Stimulated activated CD4-positive, alpha-beta T cell treated with anti-CD3 and anti-CD28 coated beads, Interleukin-15, amount 100 ng/mL, for 48 hours (primary cell): Measurements from ENCODE around the gene OR6S1.

Experiments
- DNase-seq, 2 donors: peaks; one replicate each; pipeline ENCODE4 v3.0.0-alpha.2; 2020; ENCODE audit warnings: low read depth in 2 of 2

The OR6S1 gene

GRCh38 chr14:20641591-20641990 lies at the start of gene OR6S1:
Gene OR6S1, minus strand, starts transcription at chr14:20641691. Its CDS starts 0 bp downstream, at chr14:20641691.
- DNase-seq, result no peak

GRCh38 chr14:20690848-20691640 lies 49.6 kb upstream of the OR6S1 start:
- no peak for DNase-seq

- DNase-seq, result no peak
These were observed 46.8 kb upstream of the OR6S1 start, which contains the start of gene ANG for GRCh38 chr14:20688167-20688839. Gene ANG, plus strand, starts transcription at chr14:20688764. Its CDS starts 4,801 bp downstream, at chr14:20693565.

GRCh38 chr14:20687362-20688166 lies 46.1 kb upstream of the OR6S1 start:
- DNase-seq, result no peak

DNA sequence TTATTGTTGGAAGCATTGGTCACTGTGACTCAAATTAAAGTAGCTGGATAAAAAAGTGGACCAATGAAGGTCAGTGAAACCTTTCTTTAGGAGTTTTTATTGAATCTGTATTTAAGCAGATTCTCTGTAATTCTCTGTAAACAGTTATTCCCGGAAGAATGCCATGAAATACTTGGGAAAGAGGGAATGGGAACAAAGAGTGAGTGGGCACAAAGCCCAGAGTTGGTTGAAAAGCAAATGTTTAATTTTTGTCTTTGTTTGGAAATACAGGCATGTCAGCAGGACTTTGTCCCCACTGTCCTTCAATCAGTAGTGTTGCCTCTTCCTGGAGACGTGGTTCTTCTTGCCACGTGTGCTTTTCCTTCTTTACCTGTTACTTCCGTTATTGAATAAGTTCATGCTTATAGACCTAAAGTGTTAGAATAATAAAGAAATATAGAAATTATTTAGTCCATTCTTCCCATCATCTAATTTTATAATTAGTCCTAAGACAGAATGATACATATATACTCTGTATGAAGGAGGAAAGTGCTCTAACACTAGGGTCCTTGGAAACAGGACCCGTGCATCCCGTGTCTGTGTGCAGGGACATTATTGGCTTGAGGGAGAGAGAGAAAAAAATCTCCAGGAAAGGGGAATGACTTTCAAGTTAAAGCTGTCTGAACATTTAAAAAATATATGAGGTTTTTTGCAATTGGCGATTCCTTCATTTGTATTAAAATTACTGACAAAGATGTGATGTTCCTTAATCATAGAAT lies 45.1 kb upstream of the OR6S1 start:
- DNase-seq, result no peak

DNA sequence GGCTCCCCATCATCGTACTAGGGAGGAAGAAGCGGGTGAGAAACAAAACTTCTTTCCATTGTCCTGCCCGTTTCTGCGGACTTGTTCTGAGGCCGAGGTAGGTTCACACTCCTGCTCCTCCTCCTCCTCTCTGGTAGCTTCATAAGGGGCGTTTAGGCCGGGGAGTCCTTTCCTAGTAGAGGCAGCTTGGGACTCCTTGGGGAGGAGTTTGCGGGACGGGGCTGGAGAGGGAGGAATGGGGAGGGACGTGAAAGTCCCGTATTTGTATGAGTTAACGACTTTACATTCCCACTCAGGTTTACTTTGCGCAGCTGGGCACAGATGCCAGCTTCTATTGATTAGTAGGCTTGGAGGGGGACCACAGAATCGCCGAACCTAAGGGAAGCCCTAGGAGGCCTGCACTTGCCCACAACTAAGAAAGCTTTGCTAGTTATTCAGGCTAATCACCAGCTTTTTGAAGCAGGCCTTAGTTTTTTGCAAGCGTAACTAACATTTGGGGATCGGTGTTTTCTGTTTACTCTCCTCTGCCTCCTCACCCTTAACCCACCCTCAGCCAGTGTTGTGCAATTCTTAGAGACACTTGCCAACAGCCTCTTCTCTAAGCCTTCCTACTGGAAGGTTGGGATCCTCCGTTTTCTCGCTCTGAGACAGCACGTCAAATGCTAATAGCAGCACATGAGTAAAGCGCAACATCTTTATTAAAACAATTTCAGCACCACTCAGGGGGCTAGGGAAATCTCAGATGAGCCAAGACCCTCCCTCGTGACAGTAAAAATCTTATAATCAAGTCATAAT lies 43.4 kb upstream of the OR6S1 start:
- DNase-seq, result no peak

DNA sequence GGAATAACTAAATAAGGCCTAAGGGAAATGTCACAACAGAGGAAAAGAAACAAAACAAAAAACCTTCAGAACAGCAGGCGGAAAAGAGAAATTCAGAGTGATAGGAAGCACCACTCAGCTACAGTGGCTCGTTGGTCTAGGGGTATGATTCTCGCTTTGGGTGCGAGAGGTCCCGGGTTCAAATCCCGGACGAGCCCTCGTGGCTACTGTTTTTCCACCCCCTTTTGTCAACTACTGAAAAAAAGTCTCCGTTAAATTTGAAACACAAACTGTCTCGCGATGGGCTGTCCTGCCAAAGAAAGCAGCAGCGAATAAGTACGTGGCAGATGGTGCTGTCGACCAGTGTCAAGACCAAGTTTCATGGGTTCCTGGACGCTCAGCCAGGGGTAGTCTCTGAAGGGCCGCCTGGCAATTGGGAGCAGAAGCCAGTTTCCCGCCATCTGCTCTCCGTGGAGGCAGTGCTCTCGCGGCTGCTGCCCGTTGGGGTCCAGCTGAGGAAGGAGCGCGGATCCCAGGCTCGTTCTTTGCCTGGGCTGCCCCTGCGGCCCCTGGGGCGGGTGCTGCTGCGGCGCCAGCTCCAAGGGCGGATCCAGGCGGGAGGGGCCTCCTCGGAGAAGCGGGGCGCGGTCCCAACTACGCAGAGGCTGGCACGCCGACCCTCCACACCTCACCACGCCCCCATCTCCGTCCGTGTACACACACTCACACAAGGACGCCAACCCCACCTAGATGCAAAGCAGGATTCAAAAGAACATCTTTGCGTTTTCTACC lies 42.6 kb upstream of the OR6S1 start, which contains the start of gene RNASE4:
TSS of gene RNASE4 (plus strand) at position 670 of the 771 bp plus-strand sequence. CDS start 14,812 bp downstream, outside the sequence.
- DNase-seq, result peak; percentile 65 to 67

- peak; percentile 78 to 79 for DNase-seq
These were observed 41.8 kb upstream of the OR6S1 start for GRCh38 chr14:20683125-20683890.

GRCh38 chr14:20682435-20683124 lies 41.1 kb upstream of the OR6S1 start:
- DNase-seq, result peak; percentile 67 to 74

GRCh38 chr14:20682127-20682434 lies 40.6 kb upstream of the OR6S1 start:
- no peak for DNase-seq

DNA sequence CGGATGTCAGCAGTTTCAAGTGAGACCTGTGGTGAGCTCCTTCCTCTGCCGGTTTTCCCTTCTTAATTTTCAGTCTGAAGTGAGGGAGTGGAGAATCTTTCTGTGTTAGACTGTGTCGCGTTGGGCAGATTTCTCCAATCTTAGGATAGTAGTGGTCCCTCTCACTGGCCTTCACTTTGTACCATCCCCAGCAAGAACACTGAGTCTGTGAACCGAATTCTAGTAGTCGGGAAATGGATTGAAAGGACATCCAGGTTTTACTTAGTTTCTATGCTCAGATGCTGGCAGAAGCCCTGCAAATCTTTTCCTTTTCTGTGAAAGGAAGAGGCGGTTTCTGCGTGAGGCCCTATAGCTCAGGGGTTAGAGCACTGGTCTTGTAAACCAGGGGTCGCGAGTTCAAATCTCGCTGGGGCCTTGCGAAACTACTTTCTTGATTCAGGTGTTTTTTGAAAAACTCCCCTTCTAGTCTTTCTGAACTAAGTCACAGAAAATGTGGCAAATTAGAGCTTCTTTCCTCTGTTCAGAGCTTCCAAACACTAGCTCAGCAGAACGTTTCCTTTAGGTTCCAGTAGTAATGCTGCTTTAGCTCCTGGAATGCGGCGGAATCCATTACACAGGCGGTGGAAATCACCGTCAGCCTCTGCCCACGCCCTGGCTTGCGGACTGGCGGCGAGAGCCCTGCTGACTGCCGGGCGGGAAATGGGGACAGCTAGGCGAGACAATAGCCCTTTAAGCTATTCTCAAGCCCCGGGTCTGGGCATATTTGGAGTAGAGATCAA lies 40.0 kb upstream of the OR6S1 start:
- DNase-seq, result peak; percentile 80 to 83

DNA sequence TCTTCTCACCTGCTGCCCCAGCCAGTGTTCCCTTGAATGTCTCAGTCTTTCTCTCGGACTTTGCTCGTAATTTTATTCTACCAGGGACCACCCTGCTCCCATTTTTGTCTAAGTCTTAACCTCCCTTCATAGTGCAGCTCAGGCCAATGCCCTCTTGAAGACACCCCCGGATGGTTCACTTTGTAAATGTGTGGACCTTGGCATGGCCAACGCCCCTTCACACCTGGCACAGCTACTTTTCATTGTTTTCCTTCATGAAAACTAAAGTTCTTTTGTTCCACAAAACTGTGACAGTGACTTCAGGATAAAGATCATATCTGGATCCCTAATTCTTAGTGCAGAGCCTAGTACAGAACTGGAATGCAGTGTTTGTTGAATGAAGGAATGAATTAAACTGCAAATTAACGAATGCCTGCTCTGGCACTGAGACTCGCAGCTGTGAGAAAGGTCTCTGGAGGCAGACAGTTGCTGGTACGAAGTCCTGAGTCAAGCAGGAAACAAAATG lies 39.4 kb upstream of the OR6S1 start:
- DNase-seq, result no peak

DNA sequence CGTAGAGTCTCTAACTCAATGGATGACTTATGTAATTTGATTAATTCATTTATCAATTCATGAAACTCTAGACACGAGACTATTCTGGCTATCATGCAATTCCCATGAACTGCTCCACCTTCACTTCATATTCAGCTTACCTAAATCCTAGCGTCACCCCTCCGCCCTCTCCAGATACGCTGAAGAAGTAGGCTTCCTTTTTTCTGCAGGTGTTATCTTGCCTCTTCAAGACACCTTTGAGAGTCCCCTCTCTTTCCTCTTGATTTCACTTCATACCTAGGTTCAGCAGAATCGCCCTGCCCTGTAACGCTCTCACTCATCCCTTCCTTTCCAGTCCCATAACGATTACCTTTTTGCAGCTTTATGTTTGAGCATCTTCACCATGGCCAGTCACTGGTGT lies 38.9 kb upstream of the OR6S1 start:
- DNase-seq, result no peak

- no peak for DNase-seq
These were observed 38.4 kb upstream of the OR6S1 start for GRCh38 chr14:20679907-20680306.

DNA sequence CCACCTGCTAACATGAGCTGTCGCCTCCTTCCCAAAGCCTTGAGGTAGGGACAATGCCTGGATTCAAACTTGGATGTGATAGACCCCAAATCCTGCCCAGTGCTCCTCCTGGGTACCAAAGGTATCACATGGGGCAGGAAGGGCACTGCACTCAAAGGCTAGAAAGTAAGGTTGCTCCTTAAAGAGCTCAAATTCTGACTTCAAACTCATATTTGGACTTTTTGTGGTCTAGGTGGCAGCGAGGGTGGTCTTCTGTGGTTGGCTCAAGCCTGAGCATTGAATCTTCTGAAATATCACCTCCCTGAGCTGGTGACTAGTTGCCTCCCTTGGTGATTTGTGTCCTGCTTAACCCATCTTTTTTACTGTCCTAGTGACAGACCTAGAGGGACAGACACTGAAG lies 34.6 kb upstream of the OR6S1 start:
- DNase-seq, result no peak

DNA sequence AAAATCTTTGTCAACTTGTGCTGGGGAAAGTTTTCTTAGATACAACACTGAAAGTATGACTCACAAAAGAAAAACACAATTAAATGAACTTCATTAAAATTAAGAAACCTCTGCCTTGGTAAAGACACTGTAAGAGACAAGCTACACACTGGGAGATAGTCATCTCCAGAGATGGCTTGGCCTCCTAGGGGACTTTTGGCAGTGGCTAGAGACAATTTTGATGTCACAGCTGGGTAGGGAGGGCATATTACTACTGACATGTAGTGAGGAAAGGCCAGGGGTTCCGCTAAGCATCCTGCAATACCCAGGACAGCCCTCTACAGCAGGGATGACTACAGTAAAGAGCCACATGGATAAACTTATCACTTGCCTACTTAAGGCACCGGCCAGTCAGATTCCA lies 34.2 kb upstream of the OR6S1 start:
- no peak for DNase-seq

DNA sequence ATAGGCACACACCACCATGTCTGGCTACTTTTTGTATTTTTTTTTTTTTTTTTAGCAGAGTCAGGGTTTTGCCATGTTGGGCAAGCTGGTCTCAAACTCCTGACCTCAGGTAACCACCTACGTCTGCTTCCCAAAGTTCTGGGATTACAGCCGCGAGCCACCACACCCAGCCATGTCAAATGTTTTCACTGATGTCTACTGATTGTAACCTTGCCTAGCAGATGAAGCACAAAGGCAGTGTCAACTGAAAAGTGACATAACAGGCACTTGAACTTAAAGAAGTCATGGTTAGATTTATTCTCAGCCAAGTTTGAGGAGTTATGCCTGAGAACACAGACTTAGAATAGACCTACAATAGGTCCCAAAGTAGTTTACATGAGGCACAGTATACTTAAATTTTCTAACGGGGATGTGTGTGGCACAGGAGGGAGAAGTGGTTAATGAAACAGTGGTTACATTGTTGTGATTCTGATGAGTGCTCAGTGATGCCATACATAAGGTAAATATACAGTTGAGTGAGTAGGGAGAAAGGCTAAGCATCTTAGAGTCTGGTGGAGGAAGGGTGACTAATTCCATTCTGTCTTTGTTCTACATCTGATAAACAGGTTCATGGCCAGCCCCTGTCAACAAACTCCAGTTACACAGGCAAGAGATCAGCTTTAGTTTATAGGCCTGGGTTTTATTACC lies 30.2 kb upstream of the OR6S1 start:
- no peak for DNase-seq
